Measurements from ENCODE around the gene PITPNM1.

- TF ChIP-seq CTCF (IDR thresholded peaks at IDR 0.05) (no peak), POLR2A (IDR thresholded peaks at IDR 0.05) (no peak), EP300 (IDR thresholded peaks at IDR 0.05) (no peak)
Measured at GRCh38 chr11:67452141-67452952, 52.8 kb downstream of the PITPNM1 start, which contains the start of gene GPR152.
